Upper lobe of right lung (tissue), 1 donor: ENCODE measurements around the gene WIPF1. TPM values are rescaled to one million over a fixed set of nuclear protein-coding genes. Genes with fewer than 3 reads are reported as not detected.

Experiments
- ATAC-seq: fragments of 200-7000 bp; cut with Tn5 transposase; one replicate; pipeline ENCODE4 v1.9.1; 2020; ENCODE audit warnings: mild to moderate bottlenecking, moderate library complexity
- DNase-seq: peaks from one replicate; pipeline ENCODE4 v3.0.0-alpha.2; 2020
- H3K27ac ChIP-seq: fragments of 200-600 bp; one replicate; pipeline ENCODE4 v1.8.0; 2022
- H3K27me3 ChIP-seq: fragments of 200-600 bp; one replicate; pipeline ENCODE4 v1.8.0; 2022; ENCODE audit warnings: mild to moderate bottlenecking
- H3K36me3 ChIP-seq: fragments of 200-600 bp; one replicate; pipeline ENCODE4 v1.8.0; 2022
- H3K4me1 ChIP-seq: fragments of 200-600 bp; one replicate; pipeline ENCODE4 v1.8.0; 2022
- H3K4me3 ChIP-seq: fragments of 200-600 bp; one replicate; pipeline ENCODE4 v1.8.0; 2022; ENCODE audit warnings: mild to moderate bottlenecking
- H3K9me3 ChIP-seq: fragments of 200-600 bp; one replicate; pipeline ENCODE4 v1.8.0; 2022
- CTCF ChIP-seq: fragments of 200-600 bp; IDR thresholded peaks from one replicate; pipeline ENCODE4 v1.8.0; 2022; ENCODE audit warnings: antibody characterized with exemption
- intact Hi-C: fragments of 100-400 bp; cut with DNase I; formaldehyde crosslinking; loops from one replicate; pipeline ENCODE4 v1.11.0; 2022
- total RNA-seq: library from RNA; stranded (reverse); fragmentation: NEBNext Ultra II Directional; extraction: Animal tissue kit (Norgen Biotek cat#: 25700); gene quantifications from one replicate; pipeline ENCODE4 v1.2.1, GENCODE V29; 2021
- donor health status: DM: no; HTN: yes; CAD: no; lungs with severe emphysema.

The WIPF1 gene
- total RNA-seq, 1 donor from 2014 or later, result 71.5 TPM

GRCh38 chr2:174636987-174637386 is 39.4 kb upstream of the WIPF1 start:
- Histone ChIP-seq H3K4me3 (no peak overlapping the region), H3K36me3 (no peaks in the 10 kb centered on the region), H3K27ac (no peak overlapping the region), H3K27me3 (no peaks in the 10 kb centered on the region), H3K4me1 (peaks cover 8% of the 10 kb centered on the region), H3K9me3 (no peaks in the 10 kb centered on the region)
- no peak for ATAC-seq
- intact Hi-C loops, result no loop called here
- DNase-seq, result no peak
- no peak for TF ChIP-seq CTCF

- H3K27me3 ChIP-seq, result no peaks in the 10 kb centered on the region
- TF ChIP-seq CTCF, result no peak
- no peaks in the 10 kb centered on the region for H3K36me3 ChIP-seq
- DNase-seq (no peak), ATAC-seq (no peak)
- no peak overlapping the region for H3K27ac ChIP-seq
- H3K4me3 ChIP-seq, result no peak overlapping the region
- intact Hi-C loops, result no loop called here
- no peaks in the 10 kb centered on the region for H3K9me3 ChIP-seq
- peaks cover 13% of the 10 kb centered on the region for H3K4me1 ChIP-seq
Observed at GRCh38 chr2:174635776-174636404, 38.3 kb upstream of the WIPF1 start.

- TF ChIP-seq CTCF, result no peak
- Histone ChIP-seq H3K27ac (peak overlapping the region; percentile 82), H3K4me3 (peak overlapping the region; percentile 46), H3K9me3 (no peaks in the 10 kb centered on the region), H3K27me3 (no peaks in the 10 kb centered on the region), H3K4me1 (peaks cover 15% of the 10 kb centered on the region), H3K36me3 (no peaks in the 10 kb centered on the region)
- ATAC-seq, result peak; percentile 4
- DNase-seq, result no peak
- intact Hi-C loops, result no loop called here
Observed at GRCh38 chr2:174635015-174635593, 37.5 kb upstream of the WIPF1 start.

- DNase-seq, result peak; percentile 66
- Histone ChIP-seq H3K36me3 (no peaks in the 10 kb centered on the region), H3K27me3 (no peaks in the 10 kb centered on the region), H3K27ac (peak overlapping the region; percentile 82), H3K9me3 (no peaks in the 10 kb centered on the region), H3K4me3 (peak overlapping the region; percentile 46), H3K4me1 (peaks cover 15% of the 10 kb centered on the region)
- ATAC-seq, result peak; percentile 80
- TF ChIP-seq CTCF, result no peak
- intact Hi-C loops, result no loop called here
Observed at GRCh38 chr2:174634130-174635014, 36.8 kb upstream of the WIPF1 start.

GRCh38 chr2:174633623-174633930 is 36.0 kb upstream of the WIPF1 start:
- Histone ChIP-seq H3K4me1 (peaks cover 15% of the 10 kb centered on the region), H3K4me3 (peak overlapping the region; percentile 46), H3K27me3 (no peaks in the 10 kb centered on the region), H3K9me3 (no peaks in the 10 kb centered on the region), H3K36me3 (peaks cover 3% of the 10 kb centered on the region), H3K27ac (peak overlapping the region; percentile 82)
- no peak for TF ChIP-seq CTCF
- DNase-seq, result no peak
- peak; percentile 23 for ATAC-seq
- intact Hi-C loops, result no loop called here
